Small intestine (tissue), 7 donors: ENCODE data around the gene LRRC32. TPM values are rescaled to one million over a fixed set of nuclear protein-coding genes. Genes with fewer than 3 reads are reported as not detected.

Experiments
- DNase-seq, 2 donors: peaks; one replicate each; pipeline versions ENCODE4 v3.0.0 to v3.0.0-alpha.2; 2013
- FAIRE-seq: peaks from 2 replicates; lab custom pipeline; 2012; peaks lifted over from hg19 to GRCh38; lab: Jason Lieb, UNC
- H3K27ac ChIP-seq, 3 donors: one replicate each; pipeline ENCODE4 v1.5.1; 2013; ENCODE audit warnings: low read length in 2 of 3, mild to moderate bottlenecking in 2 of 3, control low read depth in 1 of 3, inconsistent platforms in 1 of 3, low read depth in 1 of 3, moderate library complexity in 1 of 3
- H3K27me3 ChIP-seq, 3 donors: one replicate each; pipeline ENCODE4 v1.6.1; 2013; ENCODE audit warnings: low read length in 3 of 3, inconsistent platforms in 1 of 3; ENCODE audit not compliant: control insufficient read depth in 3 of 3, insufficient read depth in 3 of 3
- H3K36me3 ChIP-seq, 3 donors: one replicate each; pipeline ENCODE4 v1.6.1; 2013; ENCODE audit warnings: low read length in 3 of 3, inconsistent platforms in 1 of 3, low read depth in 1 of 3, mild to moderate bottlenecking in 1 of 3, moderate library complexity in 1 of 3; ENCODE audit not compliant: control insufficient read depth in 3 of 3, insufficient read depth in 2 of 3
- H3K4me1 ChIP-seq, 3 donors: one replicate each; pipeline ENCODE4 v1.6.1; 2013; ENCODE audit warnings: low read length in 2 of 3, inconsistent platforms in 1 of 3, low read depth in 1 of 3, mild to moderate bottlenecking in 1 of 3, moderate library complexity in 1 of 3; ENCODE audit not compliant: control insufficient read depth in 3 of 3, insufficient read depth in 2 of 3
- H3K4me3 ChIP-seq, 3 donors: one replicate each; pipeline ENCODE4 v1.5.1; 2013; ENCODE audit warnings: low read length in 3 of 3, control low read depth in 1 of 3, inconsistent platforms in 1 of 3, low read depth in 1 of 3, mild to moderate bottlenecking in 1 of 3, moderate library complexity in 1 of 3
- H3K9me3 ChIP-seq, 2 donors: one replicate each; pipeline ENCODE4 v1.6.1; 2013; ENCODE audit warnings: low read depth in 1 of 2, low read length in 1 of 2; ENCODE audit not compliant: control insufficient read depth in 2 of 2, insufficient read depth in 1 of 2
- WGBS, 3 donors: extraction: QIAGEN DNeasy Blood & Tissue Kit; methylation state at CpG; one replicate each; pipeline ENCODE4 v1.1.7; 2013; 5-methylcytosine and 5-hydroxymethylcytosine counted together
- polyA plus RNA-seq, 4 donors: library from polyadenylated mRNA; stranded (reverse) in 3 of 4; unstranded in 1 of 4; fragments of 200-250 nt in 3 of 4; fragments of 120-200 nt in 1 of 4; gene quantifications; one replicate each; pipeline versions ENCODE4 v1.2.1 to v1.2.3, GENCODE V29; 2013
- donor health status: healthy with polysubstance abuse.
- donor health status: control.
- donor health status: control.
- donor health status: Bipolar disorder and iron deficiency.
- donor health status: healthy.

The LRRC32 gene
- polyA plus RNA-seq, 4 donors, result 2.2 to 44.7 (median 7.3) TPM

GRCh38 chr11:76656050-76656531, 14.5 kb downstream of the LRRC32 start:
- no peak for DNase-seq
- 60 to 67% (median 61%) methylated on average over 8 of the region's 8 CpGs for WGBS, 3 donors
- Histone ChIP-seq H3K4me3 (no peak overlapping the region), H3K36me3 (peaks cover 0 to 29% (median 0%) of the 10 kb centered on the region in 3 donors), H3K9me3 (no peaks in the 10 kb centered on the region), H3K27me3 (no peaks in the 10 kb centered on the region), H3K27ac (peak overlapping the region in 1 of 3 donors; percentile 41), H3K4me1 (peaks cover 0 to 33% (median 0%) of the 10 kb centered on the region in 3 donors)
- no peak for FAIRE-seq

- FAIRE-seq, result no peak
- DNase-seq, result no peak
- no peaks in the 10 kb centered on the region for H3K27me3 ChIP-seq
- peak overlapping the region in 2 of 3 donors; percentile 79 to 86 for H3K27ac ChIP-seq
- 75 to 85% (median 84%) methylated on average over 15 of the region's 15 CpGs for WGBS, 3 donors
- H3K9me3 ChIP-seq, result no peaks in the 10 kb centered on the region
- H3K36me3 ChIP-seq, result peaks cover 0 to 26% (median 0%) of the 10 kb centered on the region in 3 donors
- H3K4me1 ChIP-seq, result peaks cover 0 to 33% (median 0%) of the 10 kb centered on the region in 3 donors
- H3K4me3 ChIP-seq, result no peak overlapping the region
Observed at GRCh38 chr11:76655501-76656049, 15.0 kb downstream of the LRRC32 start.

GRCh38 chr11:76654980-76655379, 15.6 kb downstream of the LRRC32 start:
- H3K27ac ChIP-seq, result peak overlapping the region in 2 of 3 donors; percentile 79 to 86
- no peaks in the 10 kb centered on the region for H3K27me3 ChIP-seq
- peaks cover 0 to 23% (median 0%) of the 10 kb centered on the region in 3 donors for H3K36me3 ChIP-seq
- no peaks in the 10 kb centered on the region for H3K9me3 ChIP-seq
- H3K4me3 ChIP-seq, result no peak overlapping the region
- 86 to 95% (median 90%) methylated on average over 4 of the region's 4 CpGs for WGBS, 3 donors
- H3K4me1 ChIP-seq, result peaks cover 0 to 33% (median 0%) of the 10 kb centered on the region in 3 donors
- no peak for DNase-seq
- no peak for FAIRE-seq

GRCh38 chr11:76654298-76654851, 16.2 kb downstream of the LRRC32 start:
- DNase-seq (peak in 1 of 2 donors; percentile 60), FAIRE-seq (no peak)
- Histone ChIP-seq H3K36me3 (peaks cover 0 to 19% (median 0%) of the 10 kb centered on the region in 3 donors), H3K4me1 (peaks cover 0 to 33% (median 0%) of the 10 kb centered on the region in 3 donors), H3K27me3 (no peaks in the 10 kb centered on the region), H3K27ac (peak overlapping the region in 2 of 3 donors; percentile 82 to 93), H3K4me3 (no peak overlapping the region), H3K9me3 (no peaks in the 10 kb centered on the region)
- 45 to 71% (median 59%) methylated on average over 10 to 12 of the region's 12 CpGs for WGBS, 3 donors

- no peaks in the 10 kb centered on the region for H3K27me3 ChIP-seq
- peaks cover 0 to 33% (median 0%) of the 10 kb centered on the region in 3 donors for H3K4me1 ChIP-seq
- 61 to 84% (median 82%) methylated on average over 10 of the region's 10 CpGs for WGBS, 3 donors
- no peak overlapping the region for H3K4me3 ChIP-seq
- H3K36me3 ChIP-seq, result peaks cover 0 to 18% (median 0%) of the 10 kb centered on the region in 3 donors
- peak in 1 of 2 donors; percentile 39 for DNase-seq
- H3K9me3 ChIP-seq, result no peaks in the 10 kb centered on the region
- peak overlapping the region in 2 of 3 donors; percentile 82 to 93 for H3K27ac ChIP-seq
- no peak for FAIRE-seq
Observed at GRCh38 chr11:76653674-76654284, 16.8 kb downstream of the LRRC32 start.

- FAIRE-seq (no peak), DNase-seq (no peak)
- Histone ChIP-seq H3K9me3 (no peaks in the 10 kb centered on the region), H3K27ac (peak overlapping the region in 2 of 3 donors; percentile 71 to 82), H3K4me1 (peaks cover 0 to 33% (median 0%) of the 10 kb centered on the region in 3 donors), H3K27me3 (no peaks in the 10 kb centered on the region), H3K36me3 (peaks cover 0 to 15% (median 0%) of the 10 kb centered on the region in 3 donors), H3K4me3 (no peak overlapping the region)
- 64 to 77% (median 76%) methylated on average over 12 of the region's 12 CpGs for WGBS, 3 donors
Observed at GRCh38 chr11:76653012-76653673, 17.4 kb downstream of the LRRC32 start.

- 65 to 88% (median 85%) methylated on average over 2 of the region's 2 CpGs for WGBS, 3 donors
- FAIRE-seq, result no peak
- no peak overlapping the region for H3K4me3 ChIP-seq
- H3K36me3 ChIP-seq, result no peaks in the 10 kb centered on the region
- H3K27ac ChIP-seq, result no peak overlapping the region
- DNase-seq, result no peak
- H3K4me1 ChIP-seq, result peaks cover 0 to 17% (median 0%) of the 10 kb centered on the region in 3 donors
- H3K27me3 ChIP-seq, result no peaks in the 10 kb centered on the region
- H3K9me3 ChIP-seq, result no peaks in the 10 kb centered on the region
Observed at GRCh38 chr11:76649851-76650372, 20.6 kb downstream of the LRRC32 start.

- WGBS, 3 donors, result 77 to 81% (median 78%) methylated on average over 6 of the region's 6 CpGs
- FAIRE-seq, result no peak
- no peak overlapping the region for H3K4me3 ChIP-seq
Observed at GRCh38 chr11:76649011-76649410, 21.5 kb downstream of the LRRC32 start.

More at GRCh38 chr11:76649011-76649410, 21.5 kb downstream of the LRRC32 start:
- H3K27me3 ChIP-seq, result no peaks in the 10 kb centered on the region
- H3K9me3 ChIP-seq, result no peaks in the 10 kb centered on the region
- H3K36me3 ChIP-seq, result no peaks in the 10 kb centered on the region
- peaks cover 0 to 11% (median 0%) of the 10 kb centered on the region in 3 donors for H3K4me1 ChIP-seq
- no peak for DNase-seq
- no peak overlapping the region for H3K27ac ChIP-seq
